TTC549 (cell line): ENCODE data around the gene SLC16A14.

Experiments used
- FAIRE-seq: peaks from 2 replicates; lab custom pipeline; 2012; peaks lifted over from hg19 to GRCh38; lab: Jason Lieb, UNC

Gene SLC16A14

GRCh38 chr2:230042195-230042594 lies 26.5 kb downstream of the SLC16A14 start:
- no peak for FAIRE-seq

- no peak for FAIRE-seq
Measured at GRCh38 chr2:230023313-230023712, 45.4 kb downstream of the SLC16A14 start.

DNA sequence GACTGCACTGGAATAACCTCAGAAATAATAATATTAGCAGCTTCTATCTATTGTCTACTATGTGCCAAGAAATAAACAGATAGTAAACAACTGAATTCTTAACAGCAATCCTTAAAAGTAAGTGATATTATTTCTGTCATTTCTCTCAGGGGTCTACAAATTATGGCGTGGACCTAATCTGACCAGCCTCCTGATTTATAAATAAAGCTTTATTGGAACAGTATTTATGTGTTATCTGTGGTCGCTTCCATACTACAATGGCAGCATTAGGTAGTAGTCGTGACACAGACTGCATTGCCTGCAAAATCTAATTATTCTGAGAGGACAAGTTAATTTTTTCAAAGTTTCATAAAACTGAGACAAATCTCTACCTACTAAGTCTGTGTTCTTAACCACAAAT lies 49.0 kb downstream of the SLC16A14 start:
- no peak for FAIRE-seq

GRCh38 chr2:230018153-230018552 lies 50.6 kb downstream of the SLC16A14 start:
- FAIRE-seq: no peak

GRCh38 chr2:230016844-230017243 lies 51.9 kb downstream of the SLC16A14 start:
- FAIRE-seq: no peak

DNA sequence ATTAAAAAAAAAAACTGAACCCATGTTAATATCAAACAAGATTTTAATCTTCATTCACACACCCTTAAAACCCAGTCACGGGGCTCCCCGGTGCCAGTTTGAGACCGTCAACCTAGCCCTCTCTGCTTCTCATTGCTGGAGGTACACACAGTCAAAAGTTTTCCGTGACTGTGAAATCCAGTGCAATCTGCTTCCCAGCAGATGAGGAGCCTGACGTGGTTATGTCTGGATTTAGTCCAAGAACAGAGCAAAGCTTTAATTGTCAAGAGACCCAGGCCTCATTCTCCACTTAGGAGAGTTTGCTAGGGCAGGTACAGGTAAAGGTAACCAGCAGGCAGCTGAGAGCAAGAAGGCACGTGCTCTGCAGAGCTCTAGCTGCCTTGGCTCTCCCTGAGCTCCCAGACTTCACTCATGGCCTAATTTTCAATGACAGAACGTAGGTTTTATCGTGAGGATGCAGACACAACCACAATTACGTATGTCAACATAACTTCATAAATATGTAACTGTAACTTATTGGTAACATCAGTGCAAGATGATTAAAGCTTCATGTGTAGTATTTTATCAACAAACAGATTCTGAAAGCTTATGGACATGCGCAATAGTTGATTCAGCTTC lies 56.3 kb downstream of the SLC16A14 start:
- FAIRE-seq: no peak

GRCh38 chr2:230011617-230012016 lies 57.1 kb downstream of the SLC16A14 start:
- FAIRE-seq: no peak

GRCh38 chr2:230010501-230010900 lies 58.2 kb downstream of the SLC16A14 start:
- no peak for FAIRE-seq

GRCh38 chr2:230008708-230009066 lies 60.0 kb downstream of the SLC16A14 start:
- no peak for FAIRE-seq

DNA sequence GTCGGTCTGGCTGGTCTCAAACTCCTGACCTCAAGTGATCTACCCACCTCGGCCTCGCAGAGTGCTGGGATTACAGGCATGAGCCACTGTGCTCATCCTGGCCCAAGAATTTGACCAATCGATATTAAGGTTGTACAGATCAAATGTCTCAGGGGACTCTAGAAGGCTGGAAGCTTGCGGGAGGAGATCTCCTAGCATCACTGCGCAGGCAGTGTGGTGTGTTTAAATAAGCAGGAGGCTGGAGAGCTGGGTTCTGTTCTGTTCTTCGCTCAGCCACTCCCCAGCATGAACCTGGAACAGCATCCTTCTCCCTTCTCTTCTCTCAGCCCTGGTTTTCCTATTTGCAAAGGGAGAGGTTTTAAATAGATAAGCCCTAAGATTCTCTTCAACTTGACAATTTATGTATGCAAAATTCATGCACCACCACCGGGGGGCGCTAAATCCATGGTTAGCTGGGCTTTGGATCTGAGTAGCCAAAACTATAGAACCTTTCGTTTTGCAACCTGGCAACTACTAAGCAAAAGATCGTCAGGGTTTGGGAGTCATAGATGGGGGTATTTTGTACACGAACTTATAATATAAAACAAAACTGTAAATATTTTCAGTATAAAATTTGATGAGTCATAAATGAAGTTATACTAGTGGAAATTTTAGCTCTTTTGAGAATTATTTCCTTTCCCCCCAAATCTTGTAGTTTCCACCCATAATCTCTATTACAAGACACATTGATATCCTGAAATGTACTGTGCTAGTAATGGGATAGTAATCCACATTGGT lies 60.6 kb downstream of the SLC16A14 start:
- peak; percentile 31 for FAIRE-seq

- FAIRE-seq: no peak
Measured at GRCh38 chr2:230000118-230000841, 68.4 kb downstream of the SLC16A14 start.

DNA sequence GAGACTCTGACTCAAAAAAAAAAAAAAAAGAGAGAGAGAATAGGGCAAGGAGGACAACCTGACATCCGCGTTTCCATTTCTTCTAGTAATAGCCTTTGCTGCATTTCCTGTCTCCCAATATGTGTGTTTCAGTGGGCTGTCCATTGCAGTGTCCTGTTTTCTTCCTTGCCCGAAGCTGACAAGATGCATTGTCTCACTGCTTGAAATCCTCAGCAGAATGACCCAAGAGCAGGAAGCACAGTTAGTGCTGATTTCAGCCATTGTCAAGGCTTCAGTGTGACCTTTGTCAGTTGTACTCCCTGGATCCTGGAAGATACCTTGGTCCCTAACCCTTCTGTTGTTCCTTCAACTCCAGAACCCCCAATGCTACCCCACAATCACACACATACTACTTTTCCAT lies 71.2 kb downstream of the SLC16A14 start:
- FAIRE-seq: no peak

DNA sequence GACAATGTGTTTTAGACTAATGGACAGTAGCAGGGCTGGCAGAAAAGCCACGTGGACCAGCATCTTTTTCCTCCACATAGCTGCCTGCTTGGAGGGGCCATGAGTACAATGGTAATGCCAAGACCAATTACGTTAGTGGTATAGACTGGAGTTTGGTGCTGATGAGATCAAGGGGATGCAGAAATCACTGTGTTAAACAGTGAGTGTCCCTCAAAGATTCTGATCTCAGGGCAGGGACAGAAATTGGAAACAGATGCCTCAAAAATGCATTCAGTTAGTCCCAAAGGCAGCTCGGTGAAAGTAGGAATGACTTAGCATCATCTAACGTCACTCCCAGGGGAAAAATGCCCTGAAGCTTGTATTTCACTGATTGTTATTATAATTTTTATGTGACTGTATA lies 72.4 kb downstream of the SLC16A14 start:
- FAIRE-seq: no peak

DNA sequence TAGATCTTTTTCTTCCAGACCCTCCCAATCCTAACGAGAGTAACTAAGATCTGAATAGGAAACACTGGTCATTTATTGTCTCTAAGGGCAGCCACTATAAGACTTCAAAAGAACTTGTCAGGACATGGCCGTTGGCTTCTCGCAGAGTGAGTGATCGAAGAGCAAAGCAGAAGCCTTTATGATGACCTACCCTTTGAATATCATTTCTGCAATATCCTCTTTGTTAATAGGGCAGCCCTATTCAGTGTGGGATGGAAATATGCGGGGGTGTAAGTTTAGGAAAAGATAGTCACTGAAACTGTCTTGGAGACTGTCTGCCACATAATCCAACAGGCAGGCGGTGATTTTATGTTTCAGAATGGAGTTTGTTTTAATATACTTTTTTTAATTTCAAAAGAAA lies 75.5 kb downstream of the SLC16A14 start:
- no peak for FAIRE-seq
